Upper lobe of right lung (tissue), 1 donor: ENCODE data around the gene ELL. TPM values are rescaled to one million over a fixed set of nuclear protein-coding genes. Genes with fewer than 3 reads are reported as not detected.

Experiments
- ATAC-seq: fragments of 200-7000 bp; cut with Tn5 transposase; one replicate; pipeline ENCODE4 v1.9.1; 2020; ENCODE audit warnings: mild to moderate bottlenecking, moderate library complexity
- DNase-seq: peaks from one replicate; pipeline ENCODE4 v3.0.0-alpha.2; 2020
- H3K27ac ChIP-seq: fragments of 200-600 bp; one replicate; pipeline ENCODE4 v1.8.0; 2022
- H3K27me3 ChIP-seq: fragments of 200-600 bp; one replicate; pipeline ENCODE4 v1.8.0; 2022; ENCODE audit warnings: mild to moderate bottlenecking
- H3K36me3 ChIP-seq: fragments of 200-600 bp; one replicate; pipeline ENCODE4 v1.8.0; 2022
- H3K4me1 ChIP-seq: fragments of 200-600 bp; one replicate; pipeline ENCODE4 v1.8.0; 2022
- H3K4me3 ChIP-seq: fragments of 200-600 bp; one replicate; pipeline ENCODE4 v1.8.0; 2022; ENCODE audit warnings: mild to moderate bottlenecking
- H3K9me3 ChIP-seq: fragments of 200-600 bp; one replicate; pipeline ENCODE4 v1.8.0; 2022
- intact Hi-C: fragments of 100-400 bp; cut with DNase I; formaldehyde crosslinking; loops from one replicate; pipeline ENCODE4 v1.11.0; 2022
- total RNA-seq: library from RNA; stranded (reverse); fragmentation: NEBNext Ultra II Directional; extraction: Animal tissue kit (Norgen Biotek cat#: 25700); gene quantifications from one replicate; pipeline ENCODE4 v1.2.1, GENCODE V29; 2021
- TF ChIP-seq, protein P1 (sequence below): fragments of 200-600 bp; IDR thresholded peaks from one replicate; pipeline ENCODE4 v1.8.0; 2022; ENCODE audit warnings: antibody characterized with exemption
- donor health status: DM: no; HTN: yes; CAD: no; lungs with severe emphysema.

The ELL gene
- total RNA-seq, 1 donor from 2014 or later, result 17.7 TPM

- TF ChIP-seq, protein P1, sequence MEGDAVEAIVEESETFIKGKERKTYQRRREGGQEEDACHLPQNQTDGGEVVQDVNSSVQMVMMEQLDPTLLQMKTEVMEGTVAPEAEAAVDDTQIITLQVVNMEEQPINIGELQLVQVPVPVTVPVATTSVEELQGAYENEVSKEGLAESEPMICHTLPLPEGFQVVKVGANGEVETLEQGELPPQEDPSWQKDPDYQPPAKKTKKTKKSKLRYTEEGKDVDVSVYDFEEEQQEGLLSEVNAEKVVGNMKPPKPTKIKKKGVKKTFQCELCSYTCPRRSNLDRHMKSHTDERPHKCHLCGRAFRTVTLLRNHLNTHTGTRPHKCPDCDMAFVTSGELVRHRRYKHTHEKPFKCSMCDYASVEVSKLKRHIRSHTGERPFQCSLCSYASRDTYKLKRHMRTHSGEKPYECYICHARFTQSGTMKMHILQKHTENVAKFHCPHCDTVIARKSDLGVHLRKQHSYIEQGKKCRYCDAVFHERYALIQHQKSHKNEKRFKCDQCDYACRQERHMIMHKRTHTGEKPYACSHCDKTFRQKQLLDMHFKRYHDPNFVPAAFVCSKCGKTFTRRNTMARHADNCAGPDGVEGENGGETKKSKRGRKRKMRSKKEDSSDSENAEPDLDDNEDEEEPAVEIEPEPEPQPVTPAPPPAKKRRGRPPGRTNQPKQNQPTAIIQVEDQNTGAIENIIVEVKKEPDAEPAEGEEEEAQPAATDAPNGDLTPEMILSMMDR, result no peak
- H3K4me3 ChIP-seq, result no peak overlapping the region
- no peak overlapping the region for H3K27ac ChIP-seq
- intact Hi-C loops, result no loop called here
- H3K4me1 ChIP-seq, result peaks cover 19% of the 10 kb centered on the region
- ATAC-seq (no peak), DNase-seq (no peak)
- no peaks in the 10 kb centered on the region for H3K27me3 ChIP-seq
- H3K36me3 ChIP-seq, result peaks cover 15% of the 10 kb centered on the region
- H3K9me3 ChIP-seq, result no peaks in the 10 kb centered on the region
Measured at GRCh38 chr19:18439025-18439909, 82.6 kb downstream of the ELL start.

- TF ChIP-seq, protein P1, result no peak
- H3K9me3 ChIP-seq, result no peaks in the 10 kb centered on the region
- no peak for ATAC-seq
- H3K4me1 ChIP-seq, result peaks cover 19% of the 10 kb centered on the region
- H3K4me3 ChIP-seq, result peak overlapping the region; percentile 63
- peaks cover 8% of the 10 kb centered on the region for H3K36me3 ChIP-seq
- intact Hi-C loops, result no loop called here
- H3K27me3 ChIP-seq, result no peaks in the 10 kb centered on the region
- DNase-seq, result no peak
- H3K27ac ChIP-seq, result peak overlapping the region; percentile 58
Measured at GRCh38 chr19:18438331-18439024, 83.4 kb downstream of the ELL start.

- H3K27me3 ChIP-seq, result no peaks in the 10 kb centered on the region
- ATAC-seq, result peak; percentile 21
- peaks cover 25% of the 10 kb centered on the region for H3K4me1 ChIP-seq
- H3K4me3 ChIP-seq, result peak within 1 kb of the TSS; percentile 63
- TF ChIP-seq, protein P1, result no peak
- no peaks in the 10 kb centered on the region for H3K9me3 ChIP-seq
- no peaks in the 10 kb centered on the region for H3K36me3 ChIP-seq
- DNase-seq, result peak; percentile 82
- peak within 1 kb of the TSS; percentile 58 for H3K27ac ChIP-seq
- intact Hi-C loops, result no loop called here
Measured at GRCh38 chr19:18437491-18438330, 84.2 kb downstream of the ELL start, which contains the start of gene ISYNA1. Gene ISYNA1, minus strand, starts transcription at chr19:18438133. Its CDS starts 154 bp downstream, at chr19:18437979.

DNA sequence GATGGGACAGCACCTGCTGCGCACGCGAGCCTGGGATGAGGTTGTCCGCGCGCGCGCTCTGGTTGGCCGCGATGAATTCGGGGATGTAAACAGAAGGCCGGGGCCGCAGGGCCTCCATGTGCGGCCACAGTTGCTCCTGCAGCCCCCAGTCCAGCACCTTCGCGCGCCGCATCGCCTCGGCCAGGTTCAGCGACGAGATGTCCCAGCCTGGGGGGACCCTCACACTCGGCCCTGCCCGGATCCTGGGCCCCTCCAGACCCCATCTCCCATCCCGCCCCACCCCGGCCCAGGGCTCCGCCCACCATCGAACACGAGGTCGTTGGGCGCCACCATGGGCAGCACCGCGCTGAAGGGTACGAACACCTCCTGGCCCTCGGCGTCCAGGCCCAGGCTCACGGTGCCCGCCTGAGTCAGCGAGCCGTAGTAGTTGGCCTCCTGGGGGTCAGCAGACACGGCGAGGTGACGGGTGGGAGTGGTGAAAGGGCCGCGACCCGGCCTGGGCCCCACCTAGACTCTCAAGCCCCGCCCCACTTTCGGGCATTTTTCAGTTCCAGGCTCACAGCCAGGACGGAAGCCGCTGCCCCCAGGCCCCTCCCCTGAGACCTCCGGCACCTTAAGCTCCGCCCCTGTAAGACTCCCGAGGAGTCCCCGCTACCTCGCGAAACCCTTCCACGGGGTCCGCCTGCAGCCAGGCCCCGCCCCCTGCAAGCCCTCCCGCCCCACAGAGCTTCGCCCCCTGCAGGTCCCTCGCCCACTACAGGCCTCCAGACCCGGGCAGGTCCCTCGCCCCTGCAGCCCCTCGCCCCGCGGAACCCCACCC, 85.0 kb downstream of the ELL start:
- DNase-seq, result peak; percentile 81
- H3K9me3 ChIP-seq, result no peaks in the 10 kb centered on the region
- intact Hi-C loops, result no loop called here
- H3K36me3 ChIP-seq, result no peaks in the 10 kb centered on the region
- peaks cover 25% of the 10 kb centered on the region for H3K4me1 ChIP-seq
- peak overlapping the region; percentile 63 for H3K4me3 ChIP-seq
- ATAC-seq, result peak; percentile 59
- H3K27me3 ChIP-seq, result no peaks in the 10 kb centered on the region
- H3K27ac ChIP-seq, result no peak overlapping the region
- TF ChIP-seq, protein P1, result no peak
